ENCODE measurements around the gene DISC1. TPM values are rescaled to one million over a fixed set of nuclear protein-coding genes. Genes with fewer than 3 reads are reported as not detected.

The DISC1 gene
- total and polyA plus RNA-seq, 2 experiments from 2014 or later, result 2.1 to 6.5 TPM

DNA sequence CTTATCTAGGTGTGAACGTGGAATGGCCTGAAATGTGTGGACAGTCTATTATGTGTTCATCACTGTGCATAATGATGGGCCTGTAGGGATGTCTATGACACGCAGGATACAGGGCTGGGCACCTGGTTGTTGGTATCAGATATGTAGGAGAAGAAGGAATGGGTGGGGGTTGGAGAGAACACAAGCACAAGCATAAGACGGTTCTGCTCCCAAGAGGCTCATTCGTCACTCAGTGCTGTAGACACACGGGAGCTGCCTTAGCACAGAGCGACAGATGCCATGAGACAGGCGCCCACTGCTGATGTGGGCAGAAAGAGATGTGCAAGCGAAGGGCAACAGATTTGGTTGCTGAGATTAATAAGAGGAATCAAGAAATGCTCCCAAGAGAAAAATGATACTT, 256.2 kb downstream of the DISC1 start (continued):
- TF ChIP-seq NANOG (IDR thresholded peaks at IDR 0.05; ENCODE audit: borderline replicate concordance), result no peak

DNA sequence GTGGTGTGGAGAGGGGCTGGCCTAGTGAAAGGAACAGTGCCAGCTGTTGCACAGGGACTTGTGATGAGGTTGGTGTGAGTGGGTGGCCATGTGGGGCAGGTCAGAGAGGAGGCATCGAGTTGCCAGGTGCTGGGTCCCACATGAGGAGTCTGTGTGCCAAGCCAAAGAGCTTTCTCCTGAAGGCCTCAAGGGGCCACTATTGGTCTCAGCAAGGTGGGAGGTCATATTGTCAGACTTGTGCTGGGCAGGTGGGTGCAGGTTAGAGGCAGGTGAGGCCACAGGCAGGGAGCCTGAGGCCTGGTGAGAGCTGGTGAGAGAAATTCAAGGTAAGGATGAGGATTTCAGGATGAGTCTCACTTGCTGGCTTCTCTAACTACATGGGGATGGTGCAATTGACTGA, 256.8 kb downstream of the DISC1 start:
- Mint-ChIP-seq H3K4me3 (no peak overlapping the region), H3K27ac (no peak overlapping the region), H3K4me1 (peaks cover 5% of the 10 kb centered on the region), H3K36me3 (ENCODE audit: low read depth) (no peaks in the 10 kb centered on the region), H3K27me3 (ENCODE audit: insufficient read depth, low read depth, poor library complexity) (no peaks in the 10 kb centered on the region), H3K9me3 (no peaks in the 10 kb centered on the region)
- Histone ChIP-seq H2AFZ (no peak overlapping the region), H3K4me3 (no peak overlapping the region), H3K4me2 (no peak overlapping the region), H3K79me2 (replicated peaks; ENCODE audit: insufficient read depth) (no peaks in the 10 kb centered on the region), H3F3A (replicated peaks; ENCODE audit: low read depth) (no peaks in the 10 kb centered on the region), H3K27ac (ENCODE audit: low read depth) (no peak overlapping the region), H3K27me3 (ENCODE audit: insufficient read depth) (no peaks in the 10 kb centered on the region), H3K9me2 (ENCODE audit: insufficient read depth) (0 out of 2 replicates have a peak, but pooled peaks cover 7% of the 10 kb centered on the region), H3K4me1 (ENCODE audit: insufficient read depth) (no peaks in the 10 kb centered on the region), H3K36me3 (ENCODE audit: insufficient read depth) (no peaks in the 10 kb centered on the region), H4K20me1 (replicated peaks; ENCODE audit: insufficient read depth) (no peaks in the 10 kb centered on the region)
- ATAC-seq (peak; percentile 98), DNase-seq (ENCODE audit: low spot score) (peak; percentile 70)
- TF ChIP-seq, protein P1, sequence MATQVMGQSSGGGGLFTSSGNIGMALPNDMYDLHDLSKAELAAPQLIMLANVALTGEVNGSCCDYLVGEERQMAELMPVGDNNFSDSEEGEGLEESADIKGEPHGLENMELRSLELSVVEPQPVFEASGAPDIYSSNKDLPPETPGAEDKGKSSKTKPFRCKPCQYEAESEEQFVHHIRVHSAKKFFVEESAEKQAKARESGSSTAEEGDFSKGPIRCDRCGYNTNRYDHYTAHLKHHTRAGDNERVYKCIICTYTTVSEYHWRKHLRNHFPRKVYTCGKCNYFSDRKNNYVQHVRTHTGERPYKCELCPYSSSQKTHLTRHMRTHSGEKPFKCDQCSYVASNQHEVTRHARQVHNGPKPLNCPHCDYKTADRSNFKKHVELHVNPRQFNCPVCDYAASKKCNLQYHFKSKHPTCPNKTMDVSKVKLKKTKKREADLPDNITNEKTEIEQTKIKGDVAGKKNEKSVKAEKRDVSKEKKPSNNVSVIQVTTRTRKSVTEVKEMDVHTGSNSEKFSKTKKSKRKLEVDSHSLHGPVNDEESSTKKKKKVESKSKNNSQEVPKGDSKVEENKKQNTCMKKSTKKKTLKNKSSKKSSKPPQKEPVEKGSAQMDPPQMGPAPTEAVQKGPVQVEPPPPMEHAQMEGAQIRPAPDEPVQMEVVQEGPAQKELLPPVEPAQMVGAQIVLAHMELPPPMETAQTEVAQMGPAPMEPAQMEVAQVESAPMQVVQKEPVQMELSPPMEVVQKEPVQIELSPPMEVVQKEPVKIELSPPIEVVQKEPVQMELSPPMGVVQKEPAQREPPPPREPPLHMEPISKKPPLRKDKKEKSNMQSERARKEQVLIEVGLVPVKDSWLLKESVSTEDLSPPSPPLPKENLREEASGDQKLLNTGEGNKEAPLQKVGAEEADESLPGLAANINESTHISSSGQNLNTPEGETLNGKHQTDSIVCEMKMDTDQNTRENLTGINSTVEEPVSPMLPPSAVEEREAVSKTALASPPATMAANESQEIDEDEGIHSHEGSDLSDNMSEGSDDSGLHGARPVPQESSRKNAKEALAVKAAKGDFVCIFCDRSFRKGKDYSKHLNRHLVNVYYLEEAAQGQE (IDR thresholded peaks at IDR 0.05; ENCODE audit: unreplicated experiment), result no peak
- TF ChIP-seq, protein P2, sequence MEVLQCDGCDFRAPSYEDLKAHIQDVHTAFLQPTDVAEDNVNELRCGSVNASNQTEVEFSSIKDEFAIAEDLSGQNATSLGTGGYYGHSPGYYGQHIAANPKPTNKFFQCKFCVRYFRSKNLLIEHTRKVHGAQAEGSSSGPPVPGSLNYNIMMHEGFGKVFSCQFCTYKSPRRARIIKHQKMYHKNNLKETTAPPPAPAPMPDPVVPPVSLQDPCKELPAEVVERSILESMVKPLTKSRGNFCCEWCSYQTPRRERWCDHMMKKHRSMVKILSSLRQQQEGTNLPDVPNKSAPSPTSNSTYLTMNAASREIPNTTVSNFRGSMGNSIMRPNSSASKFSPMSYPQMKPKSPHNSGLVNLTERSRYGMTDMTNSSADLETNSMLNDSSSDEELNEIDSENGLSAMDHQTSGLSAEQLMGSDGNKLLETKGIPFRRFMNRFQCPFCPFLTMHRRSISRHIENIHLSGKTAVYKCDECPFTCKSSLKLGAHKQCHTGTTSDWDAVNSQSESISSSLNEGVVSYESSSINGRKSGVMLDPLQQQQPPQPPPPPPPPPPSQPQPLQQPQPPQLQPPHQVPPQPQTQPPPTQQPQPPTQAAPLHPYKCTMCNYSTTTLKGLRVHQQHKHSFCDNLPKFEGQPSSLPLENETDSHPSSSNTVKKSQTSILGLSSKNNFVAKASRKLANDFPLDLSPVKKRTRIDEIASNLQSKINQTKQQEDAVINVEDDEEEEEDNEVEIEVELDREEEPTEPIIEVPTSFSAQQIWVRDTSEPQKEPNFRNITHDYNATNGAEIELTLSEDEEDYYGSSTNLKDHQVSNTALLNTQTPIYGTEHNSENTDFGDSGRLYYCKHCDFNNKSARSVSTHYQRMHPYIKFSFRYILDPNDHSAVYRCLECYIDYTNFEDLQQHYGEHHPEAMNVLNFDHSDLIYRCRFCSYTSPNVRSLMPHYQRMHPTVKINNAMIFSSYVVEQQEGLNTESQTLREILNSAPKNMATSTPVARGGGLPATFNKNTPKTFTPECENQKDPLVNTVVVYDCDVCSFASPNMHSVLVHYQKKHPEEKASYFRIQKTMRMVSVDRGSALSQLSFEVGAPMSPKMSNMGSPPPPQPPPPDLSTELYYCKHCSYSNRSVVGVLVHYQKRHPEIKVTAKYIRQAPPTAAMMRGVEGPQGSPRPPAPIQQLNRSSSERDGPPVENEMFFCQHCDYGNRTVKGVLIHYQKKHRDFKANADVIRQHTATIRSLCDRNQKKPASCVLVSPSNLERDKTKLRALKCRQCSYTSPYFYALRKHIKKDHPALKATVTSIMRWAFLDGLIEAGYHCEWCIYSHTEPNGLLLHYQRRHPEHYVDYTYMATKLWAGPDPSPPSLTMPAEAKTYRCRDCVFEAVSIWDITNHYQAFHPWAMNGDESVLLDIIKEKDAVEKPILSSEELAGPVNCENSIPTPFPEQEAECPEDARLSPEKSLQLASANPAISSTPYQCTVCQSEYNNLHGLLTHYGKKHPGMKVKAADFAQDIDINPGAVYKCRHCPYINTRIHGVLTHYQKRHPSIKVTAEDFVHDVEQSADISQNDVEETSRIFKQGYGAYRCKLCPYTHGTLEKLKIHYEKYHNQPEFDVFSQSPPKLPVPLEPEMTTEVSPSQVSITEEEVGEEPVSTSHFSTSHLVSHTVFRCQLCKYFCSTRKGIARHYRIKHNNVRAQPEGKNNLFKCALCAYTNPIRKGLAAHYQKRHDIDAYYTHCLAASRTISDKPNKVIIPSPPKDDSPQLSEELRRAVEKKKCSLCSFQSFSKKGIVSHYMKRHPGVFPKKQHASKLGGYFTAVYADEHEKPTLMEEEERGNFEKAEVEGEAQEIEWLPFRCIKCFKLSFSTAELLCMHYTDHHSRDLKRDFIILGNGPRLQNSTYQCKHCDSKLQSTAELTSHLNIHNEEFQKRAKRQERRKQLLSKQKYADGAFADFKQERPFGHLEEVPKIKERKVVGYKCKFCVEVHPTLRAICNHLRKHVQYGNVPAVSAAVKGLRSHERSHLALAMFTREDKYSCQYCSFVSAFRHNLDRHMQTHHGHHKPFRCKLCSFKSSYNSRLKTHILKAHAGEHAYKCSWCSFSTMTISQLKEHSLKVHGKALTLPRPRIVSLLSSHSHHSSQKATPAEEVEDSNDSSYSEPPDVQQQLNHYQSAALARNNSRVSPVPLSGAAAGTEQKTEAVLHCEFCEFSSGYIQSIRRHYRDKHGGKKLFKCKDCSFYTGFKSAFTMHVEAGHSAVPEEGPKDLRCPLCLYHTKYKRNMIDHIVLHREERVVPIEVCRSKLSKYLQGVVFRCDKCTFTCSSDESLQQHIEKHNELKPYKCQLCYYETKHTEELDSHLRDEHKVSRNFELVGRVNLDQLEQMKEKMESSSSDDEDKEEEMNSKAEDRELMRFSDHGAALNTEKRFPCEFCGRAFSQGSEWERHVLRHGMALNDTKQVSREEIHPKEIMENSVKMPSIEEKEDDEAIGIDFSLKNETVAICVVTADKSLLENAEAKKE (CRISPR knock-in tag; IDR thresholded peaks at IDR 0.05), result no peak
- TF ChIP-seq EZH2phosphoT487 (IDR thresholded peaks at IDR 0.05; ENCODE audit: unreplicated experiment), result no peak
- TF ChIP-seq, protein P3, sequence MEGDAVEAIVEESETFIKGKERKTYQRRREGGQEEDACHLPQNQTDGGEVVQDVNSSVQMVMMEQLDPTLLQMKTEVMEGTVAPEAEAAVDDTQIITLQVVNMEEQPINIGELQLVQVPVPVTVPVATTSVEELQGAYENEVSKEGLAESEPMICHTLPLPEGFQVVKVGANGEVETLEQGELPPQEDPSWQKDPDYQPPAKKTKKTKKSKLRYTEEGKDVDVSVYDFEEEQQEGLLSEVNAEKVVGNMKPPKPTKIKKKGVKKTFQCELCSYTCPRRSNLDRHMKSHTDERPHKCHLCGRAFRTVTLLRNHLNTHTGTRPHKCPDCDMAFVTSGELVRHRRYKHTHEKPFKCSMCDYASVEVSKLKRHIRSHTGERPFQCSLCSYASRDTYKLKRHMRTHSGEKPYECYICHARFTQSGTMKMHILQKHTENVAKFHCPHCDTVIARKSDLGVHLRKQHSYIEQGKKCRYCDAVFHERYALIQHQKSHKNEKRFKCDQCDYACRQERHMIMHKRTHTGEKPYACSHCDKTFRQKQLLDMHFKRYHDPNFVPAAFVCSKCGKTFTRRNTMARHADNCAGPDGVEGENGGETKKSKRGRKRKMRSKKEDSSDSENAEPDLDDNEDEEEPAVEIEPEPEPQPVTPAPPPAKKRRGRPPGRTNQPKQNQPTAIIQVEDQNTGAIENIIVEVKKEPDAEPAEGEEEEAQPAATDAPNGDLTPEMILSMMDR (conservative IDR thresholded peaks at IDR 0.05; ENCODE audit: low read depth in 2 of 2), result peak; percentile 48 to 77
- no peak for TF ChIP-seq JUNB (IDR thresholded peaks at IDR 0.05; ENCODE audit: unreplicated experiment)
- no peak for TF ChIP-seq STAT1 (IDR thresholded peaks at IDR 0.05; ENCODE audit: unreplicated experiment)
